G401 (cell line): ENCODE results near the gene OSTN. TPM values are rescaled to one million over a fixed set of nuclear protein-coding genes. Genes with fewer than 3 reads are reported as not detected.
"Not testable (repeated sequence)": the region's sequence is repeated elsewhere in the genome, so short reads cannot be mapped to it uniquely, and the experiment has no call there.

Experiments
- DNase-seq: peaks from one replicate; pipeline ENCODE4 v3.0.0-alpha.2; 2015; ENCODE audit warnings: low spot score
- in situ Hi-C: cut with HindIII; loops from 2 replicates; pipeline ENCODE4 v1.10.0; 2016; ENCODE audit warnings: low sequenced_read_pairs, mixed read lengths
- total RNA-seq: library from RNA; depleted of rRNA; stranded (reverse); fragments of >200 nt; shearing (Covaris generic); gene quantifications from 2 replicates; pipeline ENCODE4 v1.2.3, GENCODE V29; 2014

Gene OSTN
- total RNA-seq, 1 experiment from 2014 or later = not detected

- in situ Hi-C loops = no loop called here
- DNase-seq = no peak
Observed at GRCh38 chr3:191221638-191222037, 22.6 kb downstream of the OSTN start.

GRCh38 chr3:191227541-191227940 is 28.5 kb downstream of the OSTN start:
- no peak for DNase-seq
- in situ Hi-C loops = no loop called here

- in situ Hi-C loops = no loop called here
Observed at GRCh38 chr3:191234216-191234615, 35.2 kb downstream of the OSTN start.

DNA sequence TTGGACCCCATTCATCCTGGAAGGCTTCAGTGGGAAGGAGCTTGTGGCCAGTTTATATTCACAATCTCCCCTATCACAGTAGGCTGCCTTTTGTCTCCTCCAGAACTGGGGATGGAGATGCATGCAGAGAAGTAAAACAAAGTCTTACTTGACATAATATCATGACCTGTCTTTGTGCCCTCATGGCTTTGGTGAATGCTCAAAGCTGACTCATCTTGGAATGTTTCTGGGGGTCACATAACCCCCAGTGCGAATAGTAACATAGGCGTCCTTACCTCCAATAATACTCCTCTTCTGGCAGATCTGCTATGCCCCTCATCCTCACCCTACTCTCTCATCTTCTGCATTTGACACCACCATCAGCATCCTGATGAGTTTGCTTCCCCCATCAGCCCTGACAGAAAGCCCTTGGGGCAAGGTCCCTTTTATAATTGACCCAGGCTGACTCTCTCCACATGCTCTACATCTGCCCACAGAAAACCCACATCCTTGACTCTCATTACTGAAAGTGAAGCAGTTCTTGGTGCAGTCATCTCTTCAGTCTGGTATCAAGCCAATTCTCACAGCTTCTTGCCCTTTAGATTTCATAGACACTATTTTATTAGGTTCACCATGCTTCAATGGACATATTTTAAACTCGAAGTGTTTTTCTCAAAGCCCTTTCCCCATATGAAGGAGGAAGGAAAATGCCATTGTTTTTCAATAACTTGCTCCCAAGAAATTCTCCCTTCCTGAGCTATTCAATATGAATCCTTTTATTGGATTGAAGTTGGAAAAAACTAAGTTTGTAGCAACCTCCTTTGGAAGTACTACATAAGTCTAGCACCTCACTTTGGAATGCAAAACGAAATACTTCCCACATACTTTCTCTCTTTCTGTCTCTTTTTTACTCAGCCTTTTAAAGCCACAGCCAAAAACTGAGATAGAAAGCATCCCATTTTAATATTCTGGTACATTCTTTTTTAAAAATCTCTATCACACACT is 36.6 kb downstream of the OSTN start:
- in situ Hi-C loops = no loop called here
- DNase-seq = no peak

More at GRCh38 chr3:191234216-191234615, 35.2 kb downstream of the OSTN start:
- no peak for DNase-seq

DNA sequence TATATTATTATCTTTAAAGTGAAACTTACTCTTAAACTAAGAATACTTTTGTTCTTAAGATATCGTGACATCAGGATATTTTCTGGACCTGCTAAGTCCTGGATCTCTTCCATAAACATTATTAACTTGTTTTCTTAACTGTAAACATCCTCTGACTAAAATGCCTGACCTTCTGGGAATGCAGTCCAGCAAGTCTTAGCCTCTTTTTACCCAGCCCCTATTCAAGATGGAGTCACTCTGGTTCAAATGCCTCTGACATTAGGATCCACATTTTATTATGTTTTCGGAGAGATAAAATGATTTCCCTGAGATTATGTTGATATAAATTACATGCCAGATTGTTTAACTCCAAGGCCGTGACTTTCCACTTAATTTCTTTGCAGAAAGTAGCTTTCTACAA is 37.6 kb downstream of the OSTN start:
- DNase-seq = no peak
- in situ Hi-C loops = no loop called here

GRCh38 chr3:191237047-191237882 is 38.2 kb downstream of the OSTN start:
- no peak for DNase-seq
- in situ Hi-C loops = no loop called here

DNA sequence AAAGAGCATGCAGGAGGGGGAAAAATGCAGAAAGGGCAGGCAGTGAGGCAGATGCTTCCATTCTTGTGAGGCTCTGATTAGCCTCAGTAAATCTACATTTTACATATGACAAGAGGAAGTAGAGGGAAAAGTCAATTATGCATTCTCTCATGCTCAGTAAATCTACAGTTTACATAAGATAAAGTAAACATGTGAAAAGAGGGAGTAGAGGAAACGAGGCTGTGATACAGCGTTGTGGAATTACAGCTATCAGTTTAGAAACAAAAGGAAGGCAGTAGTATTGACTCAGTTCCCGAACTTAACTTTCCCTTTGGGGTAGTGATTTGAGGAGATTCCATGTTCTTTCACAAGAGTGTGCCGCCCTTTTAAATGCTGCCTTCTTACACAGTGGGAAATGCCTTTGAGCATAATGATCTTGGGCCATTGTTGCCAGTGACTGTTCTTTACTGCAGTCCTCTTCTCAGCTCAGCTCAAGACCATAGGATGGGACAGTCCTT is 39.3 kb downstream of the OSTN start:
- no peak for DNase-seq
- in situ Hi-C loops = no loop called here

DNA sequence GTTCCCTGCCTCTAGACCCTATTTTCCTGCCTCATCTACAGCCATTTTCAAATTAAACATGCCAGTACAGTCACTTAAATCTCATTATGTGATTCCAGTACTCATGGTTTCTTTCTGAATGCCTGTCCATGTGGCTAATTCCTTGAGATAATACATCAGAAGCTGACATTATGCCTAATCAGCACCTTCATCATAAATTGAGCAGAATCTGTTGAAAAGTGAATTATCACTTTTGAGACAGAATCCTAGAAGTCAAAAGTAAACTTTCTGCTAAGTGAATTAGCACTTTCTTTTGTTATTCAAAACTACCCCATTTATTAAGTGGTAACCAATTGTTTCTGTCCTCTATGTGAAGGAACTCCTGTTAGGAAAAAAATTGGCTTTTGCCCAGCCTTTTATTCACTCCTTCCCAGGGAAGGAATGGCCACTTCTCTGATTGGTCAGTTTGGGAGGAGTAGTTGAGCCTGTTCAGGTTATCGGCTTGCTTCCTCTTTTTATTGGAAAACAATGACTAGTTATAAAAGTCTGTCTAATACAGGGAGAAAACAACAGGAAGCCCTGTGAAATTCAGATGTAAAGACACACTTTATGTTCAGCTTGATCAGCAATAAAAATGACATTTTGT is 40.5 kb downstream of the OSTN start:
- DNase-seq = no peak
- in situ Hi-C loops = no loop called here

- no peak for DNase-seq
- in situ Hi-C loops = no loop called here
Observed at GRCh38 chr3:191240486-191240885, 41.4 kb downstream of the OSTN start.

DNA sequence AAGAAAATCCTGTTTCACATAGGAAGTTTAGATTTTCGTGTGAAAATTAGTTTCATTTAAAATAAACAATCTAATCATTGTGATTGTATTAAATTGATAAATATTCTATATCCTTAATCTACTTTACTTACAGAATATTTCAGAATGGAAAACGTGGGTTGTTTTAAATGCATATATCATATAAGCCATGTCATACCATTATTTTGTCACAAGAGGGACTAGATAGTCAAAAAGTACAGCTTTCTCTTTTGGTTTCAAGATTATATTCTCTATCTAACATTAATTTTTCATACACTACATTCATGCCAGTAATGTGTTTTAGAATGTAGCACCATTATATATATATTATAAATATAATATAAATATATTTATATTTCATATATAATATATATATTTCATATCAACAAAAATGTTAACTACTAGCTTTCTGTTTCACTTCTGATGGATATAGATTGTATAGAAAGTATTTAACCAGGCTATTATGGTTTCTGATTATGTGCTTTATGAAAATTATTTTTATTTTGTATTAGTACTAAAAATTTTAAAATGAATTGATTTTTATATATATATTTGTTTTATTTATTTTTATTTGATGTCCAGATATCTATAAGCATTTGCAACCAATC is 45.3 kb downstream of the OSTN start:
- in situ Hi-C loops = no loop called here
- no peak for DNase-seq

DNA sequence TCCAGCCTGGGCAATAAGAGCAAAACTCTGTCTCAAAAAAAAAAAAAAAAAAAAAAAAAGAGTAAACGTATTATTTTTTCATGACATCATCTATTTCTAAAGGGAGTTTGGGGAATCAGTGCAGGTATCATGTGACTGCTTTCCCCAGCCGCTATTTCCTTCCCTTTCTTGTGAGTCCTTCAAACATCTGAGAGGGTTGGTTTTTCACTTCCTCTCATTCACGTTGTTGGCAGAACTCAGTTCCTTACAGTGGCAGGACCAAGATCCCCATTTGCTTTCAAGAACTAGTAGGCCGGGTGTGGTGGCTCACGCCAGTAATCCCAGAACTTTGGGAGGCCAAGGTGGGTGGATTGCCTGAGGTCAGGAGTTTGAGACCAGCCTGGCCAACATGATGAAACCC is 47.0 kb downstream of the OSTN start:
- in situ Hi-C loops, DNase-seq: not testable (repeated sequence)

DNA sequence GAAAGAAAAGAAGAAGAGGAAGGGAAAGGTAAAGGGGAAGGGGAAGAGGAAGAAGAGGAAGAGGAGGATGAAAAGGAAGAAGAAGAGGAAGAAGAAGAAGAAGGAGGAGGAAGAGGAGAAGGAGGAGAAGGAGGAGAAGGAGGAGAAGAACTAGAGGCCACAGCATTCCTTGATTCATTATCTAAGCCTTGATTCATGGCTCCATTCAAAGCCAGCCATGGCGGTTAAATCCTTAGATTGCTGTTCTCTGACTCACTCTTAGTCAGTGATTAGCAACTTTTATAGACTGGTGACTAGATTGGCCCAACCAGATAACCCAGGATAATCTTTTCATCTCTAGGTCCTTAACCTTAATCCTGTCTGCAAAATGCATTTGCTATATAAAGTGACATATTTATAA is 47.6 kb downstream of the OSTN start:
- in situ Hi-C loops = no loop called here
- no peak for DNase-seq

DNA sequence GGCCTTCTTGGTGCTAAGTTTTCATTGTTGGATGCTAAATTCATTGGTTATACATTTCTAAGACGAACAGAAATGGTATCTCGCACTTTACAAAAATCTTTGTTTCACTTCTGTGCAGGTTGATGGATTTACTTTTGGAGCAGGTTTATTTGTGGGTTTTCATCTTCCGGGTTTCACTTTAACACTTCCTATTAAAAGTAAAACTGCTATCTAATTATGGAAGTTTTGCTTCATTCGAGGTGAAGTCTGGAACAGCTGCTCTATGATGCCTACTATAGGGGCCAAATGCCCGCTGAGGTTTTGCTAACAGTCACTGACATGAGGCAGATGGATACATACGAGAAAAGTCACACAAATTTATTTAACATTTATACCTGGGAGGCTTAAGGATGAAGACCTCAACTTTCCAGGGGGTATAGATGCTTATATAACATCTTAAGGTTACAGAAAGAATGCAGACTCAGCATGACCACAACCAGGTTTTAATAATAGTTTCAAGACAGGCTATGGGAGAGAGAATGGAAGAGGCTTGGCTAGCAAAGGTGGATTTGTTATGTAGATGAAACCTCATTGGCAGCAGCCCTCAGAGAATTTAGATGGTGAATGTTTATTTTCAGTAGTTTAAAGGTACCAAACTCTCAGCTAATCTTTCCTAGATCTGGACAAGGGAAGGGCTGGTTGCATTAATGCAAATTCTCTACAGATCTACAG is 54.2 kb downstream of the OSTN start:
- in situ Hi-C loops = no loop called here
- no peak for DNase-seq

- in situ Hi-C loops = no loop called here
- no peak for DNase-seq
Observed at GRCh38 chr3:191254098-191254873, 55.2 kb downstream of the OSTN start.

DNA sequence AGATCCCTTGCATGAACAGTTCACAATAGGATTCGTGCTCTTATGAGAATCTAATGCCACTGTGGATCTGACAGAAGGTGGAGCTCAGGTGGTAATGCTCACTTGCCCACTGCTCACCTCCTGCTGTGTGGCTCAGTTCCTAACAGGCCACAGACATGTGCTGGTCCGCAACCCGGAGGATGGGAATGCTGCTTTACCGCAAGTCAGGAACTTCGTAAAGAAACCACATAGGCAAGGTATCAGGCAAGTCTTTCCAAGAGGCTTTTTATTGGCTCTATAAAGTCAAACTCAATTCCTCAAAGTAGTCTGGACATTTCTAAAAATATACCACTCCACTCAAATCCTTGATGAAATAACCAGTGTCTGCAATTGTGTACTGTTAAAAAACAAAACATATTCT is 56.1 kb downstream of the OSTN start:
- in situ Hi-C loops = no loop called here
- DNase-seq = no peak

- no peak for DNase-seq
- in situ Hi-C loops = no loop called here
Observed at GRCh38 chr3:191256405-191256804, 57.4 kb downstream of the OSTN start.

- no peak for DNase-seq
- in situ Hi-C loops = no loop called here
Observed at GRCh38 chr3:191257286-191257685, 58.2 kb downstream of the OSTN start.

DNA sequence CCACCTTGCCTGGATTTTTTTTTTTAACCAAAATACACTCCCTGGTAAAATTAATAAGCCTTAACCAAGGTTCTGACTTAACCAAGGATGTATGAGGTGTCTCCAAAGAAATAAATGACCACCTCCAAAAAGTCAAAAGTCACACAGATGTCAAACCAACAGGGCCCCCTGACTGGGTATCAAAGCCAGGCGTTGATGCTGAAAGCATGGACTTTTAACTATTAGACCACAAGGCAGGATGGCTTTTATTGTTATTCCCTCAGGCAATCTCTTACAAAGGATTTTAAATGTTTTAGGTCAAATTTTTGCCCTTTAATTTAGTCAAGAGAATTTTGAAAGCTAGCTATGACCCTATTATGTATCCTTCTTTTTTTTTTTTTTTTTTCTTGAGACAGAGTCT is 60.4 kb downstream of the OSTN start:
- in situ Hi-C loops = no loop called here
- DNase-seq = no peak
